SKM-1 (cell line): ENCODE measurements around the gene COQ2.
A peak's percentile ranks its signal among the peaks of the same experiment; 100 is the strongest.

ENCODE experiments used
- DNase-seq: peaks from one replicate; lab custom pipeline; 2025; ENCODE audit not compliant: unreplicated experiment; lab: John Stamatoyannopoulos, UW

COQ2 gene

DNA sequence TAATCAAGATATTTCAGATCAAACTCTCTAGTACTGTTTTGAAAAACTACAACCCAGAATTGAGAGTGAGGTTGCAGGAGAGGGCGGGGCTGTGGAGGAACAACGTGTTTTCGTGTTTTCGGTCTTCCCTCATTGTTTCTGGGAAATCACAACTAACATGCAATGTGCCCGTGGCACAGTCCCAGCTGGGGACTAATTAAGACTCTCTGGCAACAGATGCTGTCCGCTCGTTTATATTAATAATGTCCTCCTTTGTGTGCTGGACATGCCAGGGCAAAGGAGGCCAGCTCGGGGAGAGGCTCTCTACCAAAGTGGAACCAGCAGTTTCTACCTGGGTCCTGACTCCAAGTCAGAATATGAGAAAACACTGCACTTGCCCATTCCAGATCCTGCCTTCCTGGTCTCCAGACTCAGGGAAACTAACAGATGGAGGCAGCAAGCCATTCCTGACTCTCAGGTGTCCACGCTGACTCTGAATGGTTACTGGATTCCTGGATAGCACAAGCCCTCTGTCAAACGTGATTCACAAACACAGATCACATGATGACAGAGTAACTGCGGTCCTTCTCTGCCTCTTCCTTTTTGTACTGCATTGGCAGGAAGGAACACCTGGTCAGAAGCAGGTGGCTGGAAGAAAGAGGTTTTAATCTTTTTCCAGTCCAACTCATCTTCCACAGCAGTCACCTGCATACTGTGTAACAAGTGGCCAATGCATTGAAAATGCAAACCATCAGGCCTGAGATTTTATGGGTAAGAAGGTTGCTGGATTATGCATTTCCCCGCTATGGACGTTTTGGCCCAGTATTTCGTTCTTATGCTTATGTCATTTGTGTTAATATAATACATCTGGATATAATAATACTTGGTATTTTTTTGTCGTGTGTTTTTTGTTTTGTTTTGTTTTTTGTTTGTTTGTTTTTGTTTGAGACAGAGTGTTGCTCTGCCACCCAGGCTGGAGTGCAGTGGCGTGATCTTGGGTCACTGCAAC lies 65.0 kb downstream of the COQ2 start:
- no peak for DNase-seq

DNA sequence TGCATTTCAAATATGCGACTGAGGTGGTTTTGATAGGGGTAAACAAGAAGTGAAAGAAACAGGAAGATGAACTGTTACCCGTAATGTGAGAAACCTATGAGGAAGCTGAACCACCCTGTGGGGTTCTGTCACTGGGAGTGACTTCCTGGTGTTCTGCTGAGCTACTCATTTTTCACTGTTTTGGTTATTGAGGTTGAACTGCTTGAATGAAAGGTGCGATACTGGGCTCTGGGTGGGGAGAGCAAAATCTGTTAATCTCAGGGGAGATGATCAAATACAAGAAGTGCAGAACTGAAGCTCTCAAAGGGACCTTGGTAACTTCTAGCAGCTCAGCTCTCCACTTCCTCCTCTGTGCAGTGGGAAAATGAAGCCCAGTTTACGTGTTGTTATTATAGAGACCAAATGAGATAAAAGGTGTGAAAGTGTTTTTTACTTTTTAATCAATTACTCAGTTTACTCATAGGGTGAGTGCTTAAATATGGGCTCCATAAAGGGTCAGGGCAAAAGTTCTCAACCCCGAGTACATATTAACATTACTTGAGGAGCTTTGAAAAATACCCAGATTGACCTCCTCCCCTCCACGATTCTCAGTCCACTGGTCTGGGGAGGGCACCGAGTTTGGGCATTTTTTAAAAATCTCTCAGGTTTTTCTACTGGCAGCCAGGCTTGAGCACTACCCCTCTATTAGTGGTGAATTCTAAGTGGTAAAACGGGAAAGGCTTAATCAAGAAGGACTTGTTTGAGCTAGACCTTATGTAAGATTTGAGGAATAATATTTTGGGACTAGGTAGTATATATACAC lies 66.7 kb downstream of the COQ2 start:
- DNase-seq: peak; percentile 87

GRCh38 chr4:83216959-83217683 lies 67.5 kb downstream of the COQ2 start:
- DNase-seq: no peak

DNA sequence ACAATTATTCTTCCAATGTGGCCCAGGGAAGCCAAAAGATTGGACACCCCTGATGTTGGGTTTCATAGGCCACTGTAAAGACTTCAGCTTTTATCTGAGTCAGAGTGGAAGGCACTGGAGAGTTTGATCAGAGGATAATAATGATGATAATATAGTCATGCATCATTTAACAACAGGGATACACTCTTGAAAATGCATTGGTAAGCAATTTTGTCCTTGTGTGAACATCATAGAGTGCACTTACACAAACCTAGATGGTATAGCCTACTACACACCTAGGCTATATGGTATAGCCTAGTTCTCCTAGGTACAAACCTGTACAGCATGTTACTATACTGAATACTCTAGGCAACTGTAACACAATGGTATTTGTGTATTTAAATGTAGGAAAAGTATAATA lies 70.5 kb downstream of the COQ2 start:
- DNase-seq: no peak
